OCI-LY1 (cell line): ENCODE results near the gene CAPN12.

Source experiments
- H2AFZ ChIP-seq: fragments of 200-600 bp; sonication (generic), shearing (Covaris generic); 2 replicates; pipeline ENCODE4 v1.6.0; 2014; ENCODE audit warnings: antibody characterized with exemption, mild to moderate bottlenecking, low read length
- H3F3A ChIP-seq: fragments of 200-600 bp; sonication (generic), shearing (Covaris generic); 2 replicates; pipeline ENCODE4 v1.6.0; 2014; ENCODE audit warnings: mild to moderate bottlenecking, antibody characterized with exemption, low read length, moderate library complexity; ENCODE audit not compliant: insufficient read depth
- H3K27ac ChIP-seq: fragments of 200-600 bp; sonication (generic); 2 replicates; pipeline ENCODE4 v1.5.1; 2014; ENCODE audit warnings: low read length, mixed run types, mild to moderate bottlenecking, low read depth; ENCODE audit not compliant: poor library complexity, severe bottlenecking
- H3K27me3 ChIP-seq: fragments of 200-600 bp; sonication (generic); 2 replicates; pipeline ENCODE4 v1.6.0; 2014; ENCODE audit warnings: antibody characterized with exemption, mild to moderate bottlenecking, low read length, moderate library complexity; ENCODE audit not compliant: insufficient read depth
- H3K36me3 ChIP-seq: fragments of 200-600 bp; sonication (generic); 2 replicates; pipeline ENCODE4 v1.6.1; 2014; ENCODE audit warnings: mild to moderate bottlenecking, antibody characterized with exemption, low read length, moderate library complexity, mixed read lengths; ENCODE audit not compliant: insufficient read depth
- H3K4me1 ChIP-seq: fragments of 200-600 bp; sonication (generic); 2 replicates; pipeline ENCODE4 v1.5.1; 2014; ENCODE audit warnings: mild to moderate bottlenecking, low read length, moderate library complexity; ENCODE audit not compliant: insufficient read depth, severe bottlenecking
- H3K4me2 ChIP-seq: fragments of 200-600 bp; sonication (generic), shearing (Covaris generic); 2 replicates; pipeline ENCODE4 v1.6.1; 2014; ENCODE audit warnings: low read length
- H3K4me3 ChIP-seq: fragments of 200-600 bp; sonication (generic); 2 replicates; pipeline ENCODE4 v1.5.1; 2014; ENCODE audit warnings: low read length, low read depth, mild to moderate bottlenecking, mixed read lengths; ENCODE audit not compliant: poor library complexity, severe bottlenecking
- H3K79me2 ChIP-seq: fragments of 200-600 bp; shearing (Covaris generic); 2 replicates; pipeline ENCODE4 v1.6.1; 2016; ENCODE audit warnings: mixed run types, low read length, mixed read lengths; ENCODE audit not compliant: insufficient read depth
- H3K9ac ChIP-seq: fragments of 200-600 bp; sonication (generic), shearing (Covaris generic); 2 replicates; pipeline ENCODE4 v1.6.1; 2014; ENCODE audit warnings: mild to moderate bottlenecking, low read length, mixed read lengths
- H3K9me2 ChIP-seq: fragments of 200-600 bp; sonication (generic), shearing (Covaris generic); 2 replicates; pipeline ENCODE4 v1.6.1; 2014; ENCODE audit warnings: low read depth, mild to moderate bottlenecking, low read length, mixed read lengths
- H3K9me3 ChIP-seq: fragments of 200-600 bp; shearing (Covaris generic); 2 replicates; pipeline ENCODE4 v1.6.1; 2014; ENCODE audit warnings: low read length, mixed read lengths
- H4K20me1 ChIP-seq: fragments of 200-600 bp; sonication (generic), shearing (Covaris generic); 2 replicates; pipeline ENCODE4 v1.6.0; 2016; ENCODE audit warnings: mild to moderate bottlenecking, low read length; ENCODE audit not compliant: insufficient read depth
- CTCF ChIP-seq: fragments of 200-600 bp; sonication (generic), shearing (Covaris generic); IDR thresholded peaks from 2 replicates; pipeline ENCODE4 v1.5.1; 2017; ENCODE audit warnings: mild to moderate bottlenecking, antibody characterized with exemption, low read length, moderate library complexity, mixed read lengths
- EZH2 ChIP-seq: fragments of 200-600 bp; sonication (generic), shearing (Covaris generic); IDR thresholded peaks from 2 replicates; pipeline ENCODE4 v1.8.0; 2017; ENCODE audit warnings: borderline replicate concordance, mixed run types, mild to moderate bottlenecking, antibody characterized with exemption, low read length, moderate library complexity, mixed read lengths

CAPN12 gene

GRCh38 chr19:38736036-38736412, 8.2 kb downstream of the CAPN12 start:
- TF ChIP-seq CTCF (no peak), EZH2 (no peak)

GRCh38 chr19:38735257-38735686, 9.0 kb downstream of the CAPN12 start:
- Histone ChIP-seq H4K20me1 (no peaks in the 10 kb centered on the region), H3K27me3 (no peaks in the 10 kb centered on the region), H3K9ac (peak overlapping the region; percentile 65), H3F3A (no peaks in the 10 kb centered on the region), H3K4me3 (peak overlapping the region; percentile 63), H3K36me3 (peaks cover 17% of the 10 kb centered on the region), H3K4me1 (peaks cover 26% of the 10 kb centered on the region), H3K79me2 (no peaks in the 10 kb centered on the region), H3K9me3 (no peaks in the 10 kb centered on the region), H3K9me2 (no peaks in the 10 kb centered on the region), H2AFZ (no peak overlapping the region), H3K4me2 (peak overlapping the region; percentile 88), H3K27ac (peak overlapping the region; percentile 68)
- TF ChIP-seq CTCF (no peak), EZH2 (no peak)

More at GRCh38 chr19:38736036-38736412, 8.2 kb downstream of the CAPN12 start:
- Histone ChIP-seq H3K9me2 (no peaks in the 10 kb centered on the region), H3K9ac (no peak overlapping the region), H3K79me2 (no peaks in the 10 kb centered on the region), H3K4me1 (peaks cover 26% of the 10 kb centered on the region), H3K4me2 (peak overlapping the region; percentile 70), H2AFZ (no peak overlapping the region), H4K20me1 (no peaks in the 10 kb centered on the region), H3K9me3 (no peaks in the 10 kb centered on the region), H3F3A (no peaks in the 10 kb centered on the region), H3K4me3 (peak overlapping the region; percentile 61), H3K36me3 (peaks cover 9% of the 10 kb centered on the region; the same call in 1 of the 2 replicates), H3K27ac (no peak overlapping the region), H3K27me3 (no peaks in the 10 kb centered on the region)

DNA sequence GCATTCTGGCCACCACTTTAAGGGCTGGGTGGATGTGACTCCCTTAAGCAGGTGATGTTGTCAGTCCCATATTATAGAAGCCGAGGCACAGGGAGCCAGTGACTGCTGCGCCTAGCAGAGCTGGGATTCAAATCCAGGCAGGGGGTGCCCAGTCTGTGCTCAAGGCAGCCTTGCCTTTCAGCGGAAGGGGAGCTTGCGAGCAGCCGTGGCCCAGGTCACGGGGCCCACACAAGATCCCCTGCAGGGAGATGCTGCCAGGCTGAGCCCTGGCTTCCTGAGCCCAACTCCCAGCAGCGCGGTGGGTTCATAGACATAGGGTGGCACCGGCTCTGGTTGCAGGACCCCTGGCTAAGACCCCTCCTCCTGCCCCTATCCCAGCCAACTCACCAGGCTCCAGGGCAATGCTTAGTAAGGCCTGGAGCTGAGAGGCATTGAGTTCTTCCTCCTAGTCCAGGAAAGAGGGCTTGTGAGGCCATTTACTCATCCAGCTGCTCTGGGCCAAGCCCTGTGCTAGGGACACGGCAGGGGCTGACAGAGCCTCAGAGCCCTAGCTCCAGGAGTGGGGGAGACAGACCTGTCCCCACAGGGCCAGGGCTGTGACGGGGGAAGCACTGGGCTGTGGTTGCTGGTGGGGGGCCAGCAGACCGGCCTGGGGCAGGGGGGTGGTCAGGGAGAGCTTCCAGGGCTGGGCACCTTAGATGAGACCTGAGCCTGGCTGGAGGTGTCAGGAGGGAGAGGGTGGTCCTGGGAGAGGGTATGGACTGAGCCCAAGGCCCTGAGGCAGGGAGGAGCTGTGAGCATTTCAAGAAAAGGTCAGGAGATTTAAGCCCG, 9.6 kb downstream of the CAPN12 start:
- Histone ChIP-seq H3F3A (no peaks in the 10 kb centered on the region), H3K9ac (peak overlapping the region; percentile 65), H2AFZ (no peak overlapping the region), H3K9me2 (no peaks in the 10 kb centered on the region), H3K27ac (peak overlapping the region; percentile 68), H3K79me2 (no peaks in the 10 kb centered on the region), H3K4me3 (peak overlapping the region; percentile 63), H3K36me3 (peaks cover 18% of the 10 kb centered on the region), H3K4me2 (peak overlapping the region; percentile 88), H3K4me1 (peaks cover 26% of the 10 kb centered on the region), H3K27me3 (no peaks in the 10 kb centered on the region), H3K9me3 (no peaks in the 10 kb centered on the region), H4K20me1 (no peaks in the 10 kb centered on the region)
- TF ChIP-seq CTCF, result no peak
- no peak for TF ChIP-seq EZH2
